HG03442 (cell line): ENCODE results near the gene ARID1B.
"Not testable (repeated sequence)": the region's sequence is repeated elsewhere in the genome, so short reads cannot be mapped to it uniquely, and the experiment has no call there.

Experiments
- ATAC-seq: cut with Tn5 transposase; IDR thresholded peaks from one replicate; pipeline ENCODE4 v1.9.1; 2021; ENCODE audit warnings: mild to moderate bottlenecking, moderate library complexity; ENCODE audit not compliant: unreplicated experiment

ARID1B gene

GRCh38 chr6:156980948-156981347 lies 203.8 kb downstream of the ARID1B start:
- no peak for ATAC-seq

DNA sequence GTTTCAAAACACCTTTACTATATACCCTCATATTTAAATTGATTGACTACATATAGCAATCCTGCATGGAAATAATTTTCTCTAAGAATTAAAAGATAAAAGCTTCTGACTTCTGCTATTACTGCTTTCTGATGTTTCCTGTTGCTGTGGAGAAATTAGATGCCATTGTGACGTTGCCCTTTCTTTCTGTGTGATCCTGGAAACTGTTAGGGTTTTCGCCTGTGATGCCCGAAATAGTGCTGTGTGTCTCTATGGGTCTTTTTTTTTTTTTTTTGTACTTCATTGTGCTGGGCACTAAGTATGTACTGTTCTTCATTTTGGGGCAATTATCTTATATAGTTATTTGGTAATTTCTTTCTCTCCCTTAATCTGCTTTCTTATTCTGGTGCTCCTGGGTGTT lies 205.0 kb downstream of the ARID1B start:
- ATAC-seq: no peak

DNA sequence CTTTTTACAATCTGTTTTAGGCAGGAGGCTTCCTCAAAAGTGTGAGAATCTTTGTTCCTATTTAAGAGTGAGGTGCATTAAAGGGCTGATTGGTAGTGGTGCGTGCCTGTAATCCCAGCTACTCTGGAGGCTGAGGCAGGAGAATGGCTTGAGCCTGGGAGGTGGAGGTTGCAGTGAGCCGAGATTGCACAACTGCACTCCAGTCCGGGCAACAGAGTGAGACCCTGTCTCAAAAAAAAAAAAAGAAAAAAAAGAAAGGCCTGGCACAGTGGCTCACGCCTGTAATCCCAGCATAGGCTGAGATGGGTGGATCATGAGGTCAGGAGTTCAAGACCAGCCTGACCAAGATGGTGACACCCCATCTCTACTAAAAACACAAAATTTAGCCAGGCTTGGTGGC lies 205.7 kb downstream of the ARID1B start:
- ATAC-seq: not testable (repeated sequence)

DNA sequence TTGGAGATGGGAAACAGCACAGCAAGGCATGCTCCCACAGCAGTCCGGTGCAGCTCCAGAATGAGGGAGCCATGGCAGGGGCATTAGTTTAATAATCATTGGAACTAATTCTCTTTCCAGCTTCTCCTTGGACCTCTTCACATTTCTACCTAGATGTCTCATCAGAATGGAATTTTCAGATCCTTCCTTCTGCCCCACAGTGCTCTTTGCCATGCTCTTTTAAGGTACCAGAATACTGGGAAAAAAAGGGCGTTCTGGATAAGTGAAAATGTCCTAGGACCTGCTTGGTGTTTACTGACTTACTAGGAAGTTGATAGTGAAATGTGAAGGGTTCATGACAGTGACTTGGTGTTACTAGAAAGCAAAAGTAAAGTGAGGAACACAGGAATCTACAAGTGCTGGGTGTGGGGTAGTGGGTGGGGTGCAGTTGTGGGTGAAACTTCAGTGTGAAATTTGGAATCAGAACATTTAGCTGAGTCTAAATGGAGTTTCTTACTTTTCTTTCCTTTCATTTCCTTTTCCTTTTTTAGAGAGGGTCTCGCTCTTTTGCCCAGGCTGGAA lies 207.1 kb downstream of the ARID1B start:
- ATAC-seq: peak; percentile 39

DNA sequence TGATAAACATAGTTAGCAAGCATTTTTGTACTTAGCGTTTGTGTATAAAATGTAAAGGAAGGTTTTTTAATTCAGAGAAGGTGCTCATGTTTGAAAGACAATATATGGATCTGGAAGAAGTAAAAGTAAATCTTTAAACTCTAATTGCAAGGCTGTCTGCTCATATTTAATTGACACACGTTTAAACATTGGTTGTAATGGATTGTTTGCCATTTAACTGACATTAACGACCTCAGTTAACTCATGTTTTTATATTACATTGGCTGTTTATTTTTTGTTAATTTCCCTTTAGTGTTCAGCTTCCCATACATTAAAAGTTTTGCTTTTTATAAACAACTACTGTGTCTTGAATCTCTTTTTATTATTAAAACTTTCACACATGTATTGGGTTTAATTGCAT lies 208.1 kb downstream of the ARID1B start:
- no peak for ATAC-seq

DNA sequence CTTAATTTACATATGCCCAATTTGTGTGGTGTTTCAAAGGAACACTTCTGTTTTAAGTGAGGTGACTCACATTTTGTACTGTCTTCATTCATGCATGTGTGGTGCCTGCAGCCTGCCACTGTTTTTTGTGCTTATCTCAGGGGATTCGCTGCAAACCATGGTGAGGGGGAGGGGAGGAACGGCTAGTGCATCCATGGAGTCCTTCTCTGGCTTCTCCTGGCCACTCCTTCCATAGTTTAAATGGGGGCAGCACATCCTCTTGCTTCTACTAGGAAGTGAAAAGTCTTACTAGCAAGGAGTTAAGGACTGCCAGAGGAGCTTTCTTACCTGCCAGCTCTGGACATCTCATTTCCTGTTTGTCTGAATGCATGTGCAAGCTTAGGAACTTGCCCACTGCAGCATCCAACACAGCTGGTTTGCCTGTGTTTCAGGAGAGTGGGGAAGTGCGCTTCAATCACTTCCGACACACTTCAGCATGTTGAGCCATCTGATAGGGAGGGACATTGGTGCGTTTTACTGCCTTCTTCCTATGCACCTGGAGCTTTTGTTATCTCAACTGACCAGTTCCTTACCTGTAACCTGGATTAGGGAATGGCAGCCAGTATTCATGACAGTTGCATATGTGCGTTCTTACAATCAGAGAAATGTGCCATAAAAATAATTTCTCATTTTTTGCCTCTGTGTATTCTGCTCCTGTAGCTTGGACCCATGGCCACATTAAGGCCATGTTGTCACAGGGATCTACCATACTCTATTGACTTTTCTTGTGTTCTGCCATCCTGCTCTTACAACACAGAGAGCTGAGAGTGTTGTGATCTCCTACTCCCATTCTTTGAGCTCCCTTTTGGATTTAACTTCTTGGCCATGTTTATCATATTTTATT lies 211.3 kb downstream of the ARID1B start:
- peak; percentile 67 for ATAC-seq

DNA sequence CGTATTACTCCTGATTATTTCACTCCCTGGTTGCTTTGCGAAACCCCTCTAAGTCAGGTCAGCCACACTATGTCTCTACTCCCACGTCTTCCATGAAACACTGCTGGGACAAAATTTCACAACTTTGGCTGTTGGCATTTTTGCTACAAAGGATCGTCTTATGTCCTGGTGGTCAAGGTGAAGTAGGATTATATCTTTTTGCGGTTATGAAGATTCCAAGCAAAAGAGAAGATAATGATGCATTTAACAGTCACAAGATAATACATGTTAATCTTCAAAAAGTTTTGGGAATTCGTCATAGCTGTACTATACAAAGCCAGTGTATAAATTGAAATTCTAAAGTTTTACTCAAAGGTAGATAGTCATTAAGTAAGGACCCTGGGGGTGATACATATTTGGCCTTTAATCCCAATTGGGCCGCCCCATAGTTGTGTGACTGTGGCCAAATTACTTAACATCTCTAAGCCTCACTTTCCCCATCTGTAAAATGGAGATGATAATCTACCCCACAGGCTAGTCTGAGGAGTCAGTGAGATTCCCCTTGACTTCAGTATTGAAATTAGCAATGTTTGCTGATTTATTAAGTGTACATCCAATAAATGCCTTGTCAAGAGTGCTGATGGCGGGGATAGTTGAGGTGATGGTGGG lies 212.1 kb downstream of the ARID1B start:
- no peak for ATAC-seq

DNA sequence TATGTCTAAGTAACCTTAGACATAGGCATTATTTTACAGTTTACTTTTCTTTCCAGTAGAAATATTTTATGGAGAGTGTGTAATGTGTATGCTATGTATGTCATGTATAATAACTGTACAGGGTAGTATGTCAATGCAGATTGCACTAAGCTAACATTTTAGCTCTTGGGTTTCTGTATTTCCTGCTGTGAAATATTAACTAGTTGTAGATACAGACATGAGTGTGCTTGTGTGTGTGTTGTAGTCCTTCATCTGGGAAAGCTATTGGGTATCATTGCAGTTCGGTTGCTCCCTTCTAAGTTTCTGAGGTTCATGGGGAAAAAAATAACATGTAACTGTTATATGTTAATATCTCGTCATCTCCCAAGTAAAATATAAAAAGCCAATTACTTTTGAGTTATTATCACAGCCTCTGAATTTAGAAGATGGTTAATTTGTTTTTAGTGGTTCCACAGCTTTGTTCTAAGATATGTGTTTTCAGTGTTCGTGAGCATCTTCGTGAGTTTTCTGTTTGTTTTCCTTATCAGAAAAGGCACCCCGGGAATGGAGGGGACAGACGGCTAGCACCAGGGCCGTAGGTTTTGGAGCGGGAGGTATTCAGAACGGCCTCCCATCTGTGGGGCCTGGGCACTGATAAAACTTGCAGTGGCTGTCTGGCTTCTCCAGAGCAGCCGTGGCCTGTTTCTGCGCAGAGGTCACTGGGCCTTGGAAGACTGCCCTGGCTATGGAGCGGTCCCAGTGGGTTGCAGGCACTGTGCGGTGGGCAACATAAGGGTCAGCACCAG lies 215.0 kb downstream of the ARID1B start:
- no peak for ATAC-seq

- no peak for ATAC-seq
Observed at GRCh38 chr6:156993713-156994112, 216.5 kb downstream of the ARID1B start.

DNA sequence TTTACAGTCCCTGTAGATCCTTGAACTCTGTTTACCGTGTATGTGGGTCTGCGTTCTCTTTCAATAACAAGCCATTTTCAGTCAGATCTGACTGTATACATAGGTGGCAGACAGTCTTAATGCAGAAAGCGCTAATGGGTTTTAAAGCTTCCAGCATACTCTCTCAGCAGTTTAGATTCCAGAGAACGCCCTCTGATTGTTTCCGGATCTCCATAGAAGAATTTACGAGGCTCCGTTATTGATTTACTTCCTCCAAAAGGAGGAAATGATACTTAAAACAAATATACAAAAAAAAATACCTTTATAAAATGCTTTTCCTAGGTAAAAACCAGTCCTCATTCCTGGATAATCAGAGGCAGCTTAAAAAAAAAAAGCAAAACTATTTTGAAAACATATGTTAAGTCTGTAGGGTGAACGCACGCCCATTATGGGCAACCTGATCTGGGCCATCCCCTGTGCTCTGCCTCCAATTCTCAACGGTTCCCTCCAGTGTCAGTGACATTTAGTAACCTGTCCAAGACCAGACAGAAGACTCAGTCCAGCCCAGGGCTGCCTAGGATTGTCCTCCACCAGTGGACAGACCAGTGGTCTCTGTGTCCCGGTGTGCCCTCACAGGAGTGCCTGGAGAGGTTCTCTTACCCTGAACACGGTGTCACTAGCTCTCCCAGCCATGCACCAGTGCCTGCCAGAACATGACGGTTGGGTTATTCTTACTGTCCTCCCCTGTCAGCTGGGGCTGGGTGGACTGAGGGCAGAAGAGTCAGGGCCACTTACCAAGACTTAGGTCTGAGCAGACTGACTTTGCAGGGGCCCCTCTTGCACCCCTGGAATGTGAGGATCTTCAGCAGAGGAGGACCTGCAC lies 217.3 kb downstream of the ARID1B start:
- no peak for ATAC-seq

- no peak for ATAC-seq
Observed at GRCh38 chr6:156995502-156995901, 218.3 kb downstream of the ARID1B start.

DNA sequence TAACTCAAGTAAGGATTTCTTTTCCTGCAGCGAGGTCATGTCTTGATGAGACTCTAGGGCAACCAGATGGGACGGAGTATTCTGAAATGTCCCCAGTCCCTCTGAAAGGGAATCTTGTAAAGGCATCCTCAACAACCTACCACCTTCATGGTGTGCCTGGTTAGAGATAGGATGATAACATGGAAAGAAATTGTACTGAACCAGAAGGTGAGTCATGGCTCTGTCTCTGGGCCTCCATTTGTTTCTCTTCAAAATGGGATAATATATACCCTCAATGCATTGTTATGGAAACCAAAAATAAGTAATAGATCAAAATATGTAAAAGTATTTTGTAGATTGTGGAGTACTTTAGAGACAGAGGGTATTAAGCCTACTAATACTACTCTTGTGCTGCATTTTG lies 219.1 kb downstream of the ARID1B start:
- no peak for ATAC-seq

GRCh38 chr6:156998794-156999330 lies 221.7 kb downstream of the ARID1B start:
- no peak for ATAC-seq

GRCh38 chr6:156999762-157000161 lies 222.6 kb downstream of the ARID1B start:
- no peak for ATAC-seq

GRCh38 chr6:157001716-157002115 lies 224.5 kb downstream of the ARID1B start:
- no peak for ATAC-seq

DNA sequence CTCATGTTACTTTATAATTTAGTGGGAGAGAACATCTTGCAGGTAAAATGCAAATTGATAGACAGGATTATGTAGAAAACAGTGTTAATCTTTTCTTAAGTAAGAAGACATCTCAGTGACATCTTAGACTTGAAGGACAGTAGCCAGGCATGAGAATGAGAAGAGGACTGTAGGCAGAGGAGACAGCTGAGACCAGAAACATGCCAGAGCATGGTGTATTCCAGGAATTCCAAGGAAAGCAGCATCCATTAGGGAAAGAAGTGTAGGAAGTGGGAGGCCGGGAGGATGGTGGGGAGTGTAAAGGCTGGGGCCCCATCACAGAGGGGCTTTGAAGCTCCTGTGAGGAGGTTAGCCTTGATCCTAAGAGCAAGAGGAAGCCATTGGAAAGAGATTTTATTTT lies 225.6 kb downstream of the ARID1B start:
- ATAC-seq: no peak

- no peak for ATAC-seq
Observed at GRCh38 chr6:157005940-157006339, 228.8 kb downstream of the ARID1B start.

GRCh38 chr6:157008568-157008967 lies 231.4 kb downstream of the ARID1B start:
- no peak for ATAC-seq

- ATAC-seq: no peak
Observed at GRCh38 chr6:157012355-157012754, 235.2 kb downstream of the ARID1B start.
